ENCODE measurements around the gene MRAP2. TPM values are rescaled to one million over a fixed set of nuclear protein-coding genes. Genes with fewer than 3 reads are reported as not detected.

MRAP2 gene
- total RNA-seq, 1 donor from 2014 or later, result 0.74 TPM

- peaks cover 6% of the 10 kb centered on the region for H3K4me1 ChIP-seq
- H3K4me3 ChIP-seq, result no peak overlapping the region
- peaks cover 10% of the 10 kb centered on the region for H3K27me3 ChIP-seq (ENCODE audit: low read depth)
- DNase-seq, result no peak
- TF ChIP-seq, protein P1, sequence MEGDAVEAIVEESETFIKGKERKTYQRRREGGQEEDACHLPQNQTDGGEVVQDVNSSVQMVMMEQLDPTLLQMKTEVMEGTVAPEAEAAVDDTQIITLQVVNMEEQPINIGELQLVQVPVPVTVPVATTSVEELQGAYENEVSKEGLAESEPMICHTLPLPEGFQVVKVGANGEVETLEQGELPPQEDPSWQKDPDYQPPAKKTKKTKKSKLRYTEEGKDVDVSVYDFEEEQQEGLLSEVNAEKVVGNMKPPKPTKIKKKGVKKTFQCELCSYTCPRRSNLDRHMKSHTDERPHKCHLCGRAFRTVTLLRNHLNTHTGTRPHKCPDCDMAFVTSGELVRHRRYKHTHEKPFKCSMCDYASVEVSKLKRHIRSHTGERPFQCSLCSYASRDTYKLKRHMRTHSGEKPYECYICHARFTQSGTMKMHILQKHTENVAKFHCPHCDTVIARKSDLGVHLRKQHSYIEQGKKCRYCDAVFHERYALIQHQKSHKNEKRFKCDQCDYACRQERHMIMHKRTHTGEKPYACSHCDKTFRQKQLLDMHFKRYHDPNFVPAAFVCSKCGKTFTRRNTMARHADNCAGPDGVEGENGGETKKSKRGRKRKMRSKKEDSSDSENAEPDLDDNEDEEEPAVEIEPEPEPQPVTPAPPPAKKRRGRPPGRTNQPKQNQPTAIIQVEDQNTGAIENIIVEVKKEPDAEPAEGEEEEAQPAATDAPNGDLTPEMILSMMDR (IDR thresholded peaks at IDR 0.05), result no peak
- intact Hi-C loops (cut with DNase I), result no loop called here
- no peak overlapping the region for H3K27ac ChIP-seq
- ATAC-seq, result no peak
- no peaks in the 10 kb centered on the region for H3K36me3 ChIP-seq
- H3K9me3 ChIP-seq, result no peaks in the 10 kb centered on the region
These were observed 1.9 kb downstream of the MRAP2 start for GRCh38 chr6:84035484-84035883.

- peaks cover 10% of the 10 kb centered on the region for H3K27me3 ChIP-seq (ENCODE audit: low read depth)
These were observed 4.0 kb downstream of the MRAP2 start for GRCh38 chr6:84037425-84038089.

GRCh38 chr6:84042603-84043002 is 9.0 kb downstream of the MRAP2 start:
- no peaks in the 10 kb centered on the region for H3K27me3 ChIP-seq (ENCODE audit: low read depth)
- H3K9me3 ChIP-seq, result no peaks in the 10 kb centered on the region
- TF ChIP-seq, protein P1 (IDR thresholded peaks at IDR 0.05), result no peak
- H3K4me1 ChIP-seq, result no peaks in the 10 kb centered on the region
- ATAC-seq, result no peak
- intact Hi-C loops (cut with DNase I), result no loop called here
- H3K27ac ChIP-seq, result no peak overlapping the region
- H3K36me3 ChIP-seq, result no peaks in the 10 kb centered on the region
- no peak for DNase-seq
- H3K4me3 ChIP-seq, result no peak overlapping the region

More at GRCh38 chr6:84037425-84038089, 4.0 kb downstream of the MRAP2 start:
- TF ChIP-seq, protein P1 (IDR thresholded peaks at IDR 0.05), result no peak
- Histone ChIP-seq H3K27ac (no peak overlapping the region), H3K4me3 (no peak overlapping the region), H3K36me3 (no peaks in the 10 kb centered on the region), H3K4me1 (peaks cover 6% of the 10 kb centered on the region), H3K9me3 (no peaks in the 10 kb centered on the region)
- intact Hi-C loops (cut with DNase I), result no loop called here
- DNase-seq (no peak), ATAC-seq (no peak)

GRCh38 chr6:84043555-84043954 is 10.0 kb downstream of the MRAP2 start:
- Histone ChIP-seq H3K36me3 (no peaks in the 10 kb centered on the region), H3K4me1 (no peaks in the 10 kb centered on the region), H3K9me3 (no peaks in the 10 kb centered on the region), H3K27me3 (ENCODE audit: low read depth) (no peaks in the 10 kb centered on the region), H3K4me3 (no peak overlapping the region), H3K27ac (no peak overlapping the region)
- TF ChIP-seq, protein P1 (IDR thresholded peaks at IDR 0.05), result no peak
- intact Hi-C loops (cut with DNase I), result no loop called here
- ATAC-seq, result no peak
- DNase-seq, result no peak

DNA sequence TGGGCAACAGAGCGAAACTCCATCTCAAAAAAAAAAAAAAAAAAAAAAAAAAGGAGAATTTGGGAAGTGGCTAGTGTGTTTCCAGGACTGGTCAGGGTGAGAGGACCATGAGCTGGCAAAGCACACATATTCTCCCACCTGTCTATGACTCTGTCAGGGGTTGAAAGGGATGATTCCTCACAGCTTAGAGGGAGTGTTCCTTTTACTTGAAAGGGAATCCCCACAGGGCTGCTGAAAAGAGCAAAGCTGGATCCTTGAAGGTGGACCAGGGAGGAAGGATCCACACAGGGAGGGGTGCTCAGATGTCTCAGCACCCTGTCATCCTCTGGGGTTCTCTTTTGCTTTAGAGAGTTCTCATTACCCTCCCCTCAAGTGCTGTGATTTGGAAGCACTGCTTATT is 13.2 kb downstream of the MRAP2 start:
- H3K9me3 ChIP-seq, result no peaks in the 10 kb centered on the region
- H3K4me3 ChIP-seq, result no peak overlapping the region
- TF ChIP-seq, protein P1 (IDR thresholded peaks at IDR 0.05), result no peak
- H3K27me3 ChIP-seq (ENCODE audit: low read depth), result no peaks in the 10 kb centered on the region
- DNase-seq (no peak), ATAC-seq (no peak)
- no peak overlapping the region for H3K27ac ChIP-seq
- H3K36me3 ChIP-seq, result no peaks in the 10 kb centered on the region
- intact Hi-C loops (cut with DNase I), result no loop called here
- H3K4me1 ChIP-seq, result no peaks in the 10 kb centered on the region
